Measurements from ENCODE around the gene TRMT13. TPM values are rescaled to one million over a fixed set of nuclear protein-coding genes. Genes with fewer than 3 reads are reported as not detected.
A peak's percentile ranks its signal among the peaks of the same experiment; 100 is the strongest.

Gene TRMT13
- total and polyA plus RNA-seq, 2 of the 13 experiments (the other 11 are each of a cell fraction or from before 2014, with no cell fraction given), result 10.0 to 12.4 TPM

DNA sequence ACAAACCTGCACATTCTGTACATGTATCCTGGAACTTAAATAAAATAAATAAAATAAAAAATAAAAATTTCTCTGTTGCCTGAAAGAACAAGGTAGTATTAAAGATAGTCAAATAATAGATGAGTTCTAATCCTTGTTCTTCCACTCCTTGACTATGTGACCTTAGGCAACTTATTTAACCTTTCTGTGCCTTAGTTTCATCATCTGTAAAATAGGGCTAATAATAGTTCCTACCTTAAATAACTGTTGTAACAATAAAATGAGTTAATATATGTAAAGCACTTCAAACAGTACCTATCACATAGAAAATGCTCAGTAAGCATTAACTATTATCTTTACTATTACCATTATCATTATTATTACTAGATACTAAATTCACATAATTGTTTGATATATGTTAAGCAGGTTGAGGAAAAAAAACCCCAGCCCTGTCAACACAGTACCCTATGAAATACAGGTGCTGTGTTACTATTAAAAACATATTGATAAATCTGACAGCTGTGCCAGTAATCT lies 23.4 kb upstream of the TRMT13 start:
- H3K27ac ChIP-seq (ENCODE audit: extremely low read length, insufficient read depth, low read length), result no peak overlapping the region
- no peaks in the 10 kb centered on the region for H3K79me2 ChIP-seq (ENCODE audit: insufficient read depth, low read length)
- DNase-seq (ENCODE audit: low spot score) (no peak), ATAC-seq (no peak), FAIRE-seq (no peak)
- no peaks in the 10 kb centered on the region for H3K9me3 ChIP-seq (ENCODE audit: low read length)
- BruUV-seq (replicated peaks), result no TSS peak
- no peak overlapping the region for H3K4me3 ChIP-seq (replicated peaks in 1 of 3; ENCODE audit: insufficient read depth in 1 of 3, low read depth in 2 of 3, low read length in 3 of 3)
- H3K4me1 ChIP-seq (ENCODE audit: insufficient read depth, low read length), result no peaks in the 10 kb centered on the region
- intact Hi-C loops (cut with micrococcal nuclease; ENCODE audit: unreplicated experiment) (no loop called here), in situ Hi-C loops (cut with HindIII; ENCODE audit: extremely low pct_ligation_motif_present, low pct_unique_long_range_greater_than_20kb) (no loop called here)
- ChIA-PET CTCF (ENCODE audit: low intra/inter-chr PET ratio, low total read pairs) (no interaction called here), POLR2A (no interaction called here)
- H3K9ac ChIP-seq (ENCODE audit: insufficient read depth, low read depth, low read length), result no peak overlapping the region
- H3K4me2 ChIP-seq (ENCODE audit: low read depth, low read length), result no peak overlapping the region
- no peaks in the 10 kb centered on the region for H4K20me1 ChIP-seq (ENCODE audit: insufficient read depth, low read length)
- TF ChIP-seq NR2F6 (IDR thresholded peaks at IDR 0.05) (no peak), NR2F6 (CRISPR knock-in tag; IDR thresholded peaks at IDR 0.05) (no peak), HBP1 (CRISPR knock-in tag; IDR thresholded peaks at IDR 0.05; ENCODE audit: low read depth) (no peak), MAFK (conservative IDR thresholded peaks at IDR 0.05 in 1 of 2, IDR thresholded peaks at IDR 0.05 in 1 of 2; ENCODE audit: low read length in 2 of 2) (peak; percentile 20 to 55; a peak in 2 of 4 replicates)
- no peak overlapping the region for H2AFZ ChIP-seq (ENCODE audit: low read length)
- no peaks in the 10 kb centered on the region for H3K27me3 ChIP-seq (ENCODE audit: control insufficient read depth in 1 of 2, insufficient read depth in 2 of 2, low read length in 2 of 2)
- H3K36me3 ChIP-seq (replicated peaks in 1 of 2; ENCODE audit: control insufficient read depth in 1 of 2, insufficient read depth in 2 of 2, low read length in 2 of 2), result peaks cover 3 to 19% of the 10 kb centered on the region in 2 experiments

- intact Hi-C loops (cut with micrococcal nuclease; ENCODE audit: unreplicated experiment) (no loop called here), in situ Hi-C loops (cut with HindIII; ENCODE audit: extremely low pct_ligation_motif_present, low pct_unique_long_range_greater_than_20kb) (no loop called here)
- H3K36me3 ChIP-seq (replicated peaks in 1 of 2; ENCODE audit: control insufficient read depth in 1 of 2, insufficient read depth in 2 of 2, low read length in 2 of 2), result peaks cover 6 to 23% of the 10 kb centered on the region in 2 experiments; a peak in 4 of 5 replicates
- no peak overlapping the region for H3K27ac ChIP-seq (ENCODE audit: extremely low read length, insufficient read depth, low read length)
- ChIA-PET CTCF (ENCODE audit: low intra/inter-chr PET ratio, low total read pairs) (no interaction called here), POLR2A (no interaction called here)
- no peaks in the 10 kb centered on the region for H3K27me3 ChIP-seq (ENCODE audit: control insufficient read depth in 1 of 2, insufficient read depth in 2 of 2, low read length in 2 of 2)
- H4K20me1 ChIP-seq (ENCODE audit: insufficient read depth, low read length), result no peaks in the 10 kb centered on the region
- no peak overlapping the region for H3K4me3 ChIP-seq (replicated peaks in 1 of 3; ENCODE audit: insufficient read depth in 1 of 3, low read depth in 2 of 3, low read length in 3 of 3)
- DNase-seq (ENCODE audit: low spot score) (no peak), FAIRE-seq (no peak), ATAC-seq (no peak)
- H3K9ac ChIP-seq (ENCODE audit: insufficient read depth, low read depth, low read length), result no peak overlapping the region
- H3K4me1 ChIP-seq (ENCODE audit: insufficient read depth, low read length), result no peaks in the 10 kb centered on the region
- 97% methylated on average over 4 of the region's 4 CpGs for WGBS (ENCODE audit: low lambda C conversion rate)
- H3K9me3 ChIP-seq (ENCODE audit: low read length), result no peaks in the 10 kb centered on the region
- TF ChIP-seq BCL6 (CRISPR knock-in tag; IDR thresholded peaks at IDR 0.05), result no peak
- no peak for TF ChIP-seq E2F2 (CRISPR knock-in tag; IDR thresholded peaks at IDR 0.05; ENCODE audit: borderline replicate concordance)
- no peak for TF ChIP-seq NFE2L1 (CRISPR knock-in tag; IDR thresholded peaks at IDR 0.05; ENCODE audit: borderline replicate concordance)
- no peak for TF ChIP-seq POLR2A (IDR thresholded peaks at IDR 0.05; ENCODE audit: insufficient read depth in 1 of 2, low read depth in 2 of 2, low read length in 2 of 2)
- no peak for TF ChIP-seq ZNF841 (CRISPR knock-in tag; IDR thresholded peaks at IDR 0.05; ENCODE audit: borderline replicate concordance)
- no peak for TF ChIP-seq TEAD3 (CRISPR knock-in tag; optimal IDR thresholded peaks at IDR 0.05; ENCODE audit: borderline replicate concordance)
- no peak for TF ChIP-seq FOXO1 (CRISPR knock-in tag; IDR thresholded peaks at IDR 0.05)
- TF ChIP-seq MZF1 (CRISPR knock-in tag; IDR thresholded peaks at IDR 0.05; ENCODE audit: borderline replicate concordance), result no peak
- H2AFZ ChIP-seq (ENCODE audit: low read length), result no peak overlapping the region
- BruUV-seq (replicated peaks), result no TSS peak
- H3K79me2 ChIP-seq (ENCODE audit: insufficient read depth, low read length), result no peaks in the 10 kb centered on the region
- H3K4me2 ChIP-seq (ENCODE audit: low read depth, low read length), result no peak overlapping the region
Measured at GRCh38 chr1:100115524-100115923, 17.4 kb upstream of the TRMT13 start.

Data from HepG2 (cell line).